Ammon's horn (tissue), 1 donor: ENCODE data around the gene TPK1.
"Not testable (repeated sequence)": the region's sequence is repeated elsewhere in the genome, so short reads cannot be mapped to it uniquely, and the experiment has no call there.

Source experiments
- DNase-seq: peaks from one replicate; pipeline ENCODE4 v3.0.0-alpha.2; 2016; ENCODE audit warnings: low spot score

TPK1 gene

GRCh38 chr7:144474800-144475615, 360.8 kb downstream of the TPK1 start:
- DNase-seq: no peak

- no peak for DNase-seq
These were observed 361.5 kb downstream of the TPK1 start for GRCh38 chr7:144474363-144474762.

- DNase-seq: no peak
These were observed 361.9 kb downstream of the TPK1 start for GRCh38 chr7:144473908-144474307.

GRCh38 chr7:144470078-144470477, 365.8 kb downstream of the TPK1 start:
- no peak for DNase-seq

GRCh38 chr7:144468990-144469732, 366.7 kb downstream of the TPK1 start:
- no peak for DNase-seq

- DNase-seq: no peak
These were observed 376.2 kb downstream of the TPK1 start for GRCh38 chr7:144459635-144460034.

GRCh38 chr7:144455040-144455404, 380.8 kb downstream of the TPK1 start:
- no peak for DNase-seq

- no peak for DNase-seq
These were observed 381.4 kb downstream of the TPK1 start for GRCh38 chr7:144454256-144455039.

GRCh38 chr7:144452064-144452463, 383.8 kb downstream of the TPK1 start:
- no peak for DNase-seq

GRCh38 chr7:144445590-144445989, 390.3 kb downstream of the TPK1 start:
- no peak for DNase-seq

GRCh38 chr7:144439717-144440205, 396.1 kb downstream of the TPK1 start:
- DNase-seq: no peak

- no peak for DNase-seq
These were observed 397.1 kb downstream of the TPK1 start for GRCh38 chr7:144438759-144439158.

GRCh38 chr7:144437370-144438191, 398.3 kb downstream of the TPK1 start:
- peak; percentile 67 for DNase-seq

GRCh38 chr7:144436500-144436899, 399.4 kb downstream of the TPK1 start:
- DNase-seq: no peak

GRCh38 chr7:144428431-144428830, 407.4 kb downstream of the TPK1 start:
- DNase-seq: no peak

GRCh38 chr7:144427539-144427938, 408.3 kb downstream of the TPK1 start:
- DNase-seq: not testable (repeated sequence)

GRCh38 chr7:144418931-144419330, 416.9 kb downstream of the TPK1 start:
- not testable (repeated sequence) for DNase-seq

- no peak for DNase-seq
These were observed 419.5 kb downstream of the TPK1 start for GRCh38 chr7:144416341-144416740.

- no peak for DNase-seq
These were observed 420.0 kb downstream of the TPK1 start for GRCh38 chr7:144415858-144416257.

- no peak for DNase-seq
These were observed 421.0 kb downstream of the TPK1 start for GRCh38 chr7:144414815-144415214.

- no peak for DNase-seq
These were observed 425.4 kb downstream of the TPK1 start for GRCh38 chr7:144410441-144410840.

GRCh38 chr7:144408121-144408520, 427.7 kb downstream of the TPK1 start:
- no peak for DNase-seq
